Superior temporal gyrus (tissue), 1 donor: Measurements from ENCODE around the gene CDH26.

Experiments used
- DNase-seq: peaks from one replicate; pipeline ENCODE4 v3.0.0-alpha.2; 2016; ENCODE audit errors: extremely low spot score

The CDH26 gene

DNA sequence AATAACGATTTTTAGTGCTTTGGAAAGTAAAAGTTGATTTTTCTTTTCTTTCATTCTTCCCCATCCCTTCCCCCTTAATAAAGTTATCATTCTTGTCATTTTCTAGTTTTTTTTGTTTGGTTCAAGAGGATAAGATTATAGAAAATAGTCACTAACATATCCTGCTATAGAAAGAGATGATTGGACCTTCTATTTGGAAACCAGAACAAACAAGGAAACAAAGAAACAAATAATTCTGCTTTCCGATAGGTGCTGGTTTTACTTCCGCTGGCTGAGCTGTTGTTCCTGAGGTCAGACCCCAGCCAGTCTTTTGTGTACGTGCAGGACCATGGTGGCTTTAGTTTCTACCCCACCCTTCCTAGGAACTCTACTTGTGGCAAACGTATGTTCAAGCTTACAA lies at the start of gene CDH26:
Gene CDH26, plus strand, starts transcription at position 301 of the 400 bp plus-strand sequence. CDS start 304 bp downstream, outside the sequence.
- no peak for DNase-seq

DNA sequence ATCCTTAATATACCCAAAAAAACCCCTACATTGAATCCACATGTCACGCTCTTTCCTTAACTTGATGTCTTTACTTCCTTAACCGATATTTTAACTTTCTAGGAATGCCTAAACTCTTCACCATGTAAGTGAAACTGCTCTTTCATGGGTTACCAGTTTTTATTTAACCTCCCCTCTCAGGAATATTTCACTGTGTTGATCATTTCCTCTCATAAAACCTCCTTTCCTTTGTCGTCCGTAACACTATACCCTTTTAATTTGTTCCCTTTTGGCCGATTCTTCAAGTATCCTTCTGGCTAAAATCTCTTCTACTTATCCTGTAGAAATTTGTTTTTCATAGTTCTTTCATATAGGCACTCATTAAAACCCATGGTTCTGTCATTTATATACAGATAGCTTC lies 49.4 kb upstream of the CDH26 start:
- no peak for DNase-seq

DNA sequence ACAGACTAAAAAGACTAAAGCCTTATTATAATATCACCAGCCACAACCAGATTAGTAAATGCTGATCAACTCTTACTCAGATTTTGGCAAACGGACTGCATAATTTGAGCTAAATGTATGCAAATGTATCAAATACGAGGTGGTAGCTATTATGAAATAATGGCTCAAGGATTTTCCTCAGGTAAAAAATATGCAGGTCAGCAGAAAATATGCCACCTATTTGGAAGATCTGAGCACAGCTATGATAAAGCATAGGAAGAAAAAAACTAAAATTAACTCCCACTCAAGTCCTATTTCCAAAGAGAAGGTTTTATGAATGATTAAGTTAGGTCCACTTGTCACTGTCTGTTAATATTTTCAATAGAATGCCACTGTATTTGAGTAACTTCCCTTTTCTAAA lies 47.2 kb upstream of the CDH26 start:
- DNase-seq = no peak

DNA sequence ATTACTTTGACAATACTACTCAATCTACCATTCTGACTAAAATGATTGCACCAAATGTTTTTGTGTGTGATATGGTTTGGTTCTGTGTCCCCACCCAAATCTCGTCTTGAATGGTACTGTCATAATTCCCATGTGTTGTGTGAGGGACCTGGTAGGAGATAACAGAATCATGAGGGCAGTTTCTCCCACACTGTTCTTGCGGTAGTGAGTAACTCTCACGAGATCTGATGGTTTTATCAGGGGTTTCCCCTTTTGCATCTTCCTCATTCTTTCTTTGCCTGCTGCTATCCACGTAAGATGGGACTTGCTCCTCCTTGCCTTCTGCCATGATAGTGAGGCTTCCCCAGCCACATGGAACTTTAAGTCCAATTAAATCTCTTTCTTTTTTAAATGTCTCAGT lies 45.6 kb upstream of the CDH26 start:
- DNase-seq = no peak

DNA sequence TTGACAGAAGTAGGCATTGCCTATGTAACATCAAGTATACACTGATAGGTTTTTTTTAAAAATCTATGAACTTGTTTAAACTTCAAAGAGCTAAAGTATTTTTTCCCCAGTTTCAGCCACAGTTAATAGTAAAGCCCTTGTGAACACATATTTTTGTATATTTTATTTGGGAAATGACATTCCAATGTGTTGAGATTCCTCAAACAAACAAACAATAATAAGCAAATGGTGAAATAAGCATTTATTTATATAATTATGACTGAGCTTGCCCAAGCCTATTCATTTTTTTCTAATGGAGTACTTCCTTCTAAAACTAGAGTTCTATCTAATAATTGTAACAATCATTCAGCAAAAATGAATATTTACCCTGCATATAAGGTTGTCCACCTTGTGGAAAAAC lies 37.3 kb upstream of the CDH26 start:
- DNase-seq = no peak

DNA sequence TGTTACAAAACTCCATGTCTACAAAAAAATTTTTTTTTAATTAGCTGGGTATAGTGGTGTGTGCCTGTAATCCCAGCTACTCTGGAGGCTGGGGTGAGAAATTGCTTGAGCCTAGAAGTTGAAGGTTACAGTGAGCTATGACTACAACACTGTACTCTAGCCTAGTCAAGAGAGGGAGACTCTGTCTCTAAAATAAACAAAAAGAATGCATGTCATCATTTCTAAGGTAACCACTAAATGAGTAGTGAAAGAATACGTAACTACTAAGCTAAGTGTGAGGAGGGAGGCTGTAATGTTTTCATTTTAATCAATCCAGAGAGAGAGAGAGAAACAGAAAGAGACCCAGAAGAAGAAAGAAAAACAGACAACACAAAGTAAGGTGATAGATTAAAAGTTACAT lies 34.7 kb upstream of the CDH26 start:
- no peak for DNase-seq

DNA sequence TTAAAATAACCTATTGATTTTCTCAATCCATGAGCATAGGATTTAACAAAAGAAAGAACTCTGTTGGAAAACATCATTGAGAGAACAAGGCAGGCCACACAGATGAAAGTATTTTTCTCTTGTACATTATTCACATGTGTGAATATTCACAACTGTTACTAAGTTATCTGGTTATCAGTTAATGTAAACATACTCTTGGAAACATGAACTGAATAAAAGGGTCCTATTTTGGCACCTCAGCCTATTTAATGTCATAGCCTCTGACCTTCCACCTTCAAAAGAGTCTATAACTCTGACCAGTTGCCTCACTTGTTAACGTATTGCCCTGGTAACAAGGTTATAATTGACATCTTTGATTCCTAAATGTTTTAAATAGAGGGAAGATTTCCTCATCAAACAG lies 32.9 kb upstream of the CDH26 start:
- no peak for DNase-seq

DNA sequence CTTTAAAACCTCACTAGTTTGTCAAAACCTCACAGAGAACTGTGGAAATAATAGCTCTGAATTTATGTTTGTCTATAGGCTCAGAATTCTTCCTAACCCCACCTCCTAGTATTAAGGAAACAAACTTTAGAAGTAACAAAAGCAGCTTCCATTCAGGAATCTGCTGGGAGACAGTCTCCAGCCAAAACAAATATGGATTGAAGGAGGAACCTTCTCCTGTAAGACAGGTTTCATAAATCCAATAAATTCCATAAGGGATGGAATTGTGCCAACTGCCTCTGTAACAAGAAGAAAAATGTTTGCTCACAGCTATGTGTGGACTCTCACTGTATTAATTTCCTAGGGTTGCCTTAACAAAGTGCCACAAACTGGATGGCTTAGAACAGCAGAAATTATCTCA lies 32.3 kb upstream of the CDH26 start:
- no peak for DNase-seq

DNA sequence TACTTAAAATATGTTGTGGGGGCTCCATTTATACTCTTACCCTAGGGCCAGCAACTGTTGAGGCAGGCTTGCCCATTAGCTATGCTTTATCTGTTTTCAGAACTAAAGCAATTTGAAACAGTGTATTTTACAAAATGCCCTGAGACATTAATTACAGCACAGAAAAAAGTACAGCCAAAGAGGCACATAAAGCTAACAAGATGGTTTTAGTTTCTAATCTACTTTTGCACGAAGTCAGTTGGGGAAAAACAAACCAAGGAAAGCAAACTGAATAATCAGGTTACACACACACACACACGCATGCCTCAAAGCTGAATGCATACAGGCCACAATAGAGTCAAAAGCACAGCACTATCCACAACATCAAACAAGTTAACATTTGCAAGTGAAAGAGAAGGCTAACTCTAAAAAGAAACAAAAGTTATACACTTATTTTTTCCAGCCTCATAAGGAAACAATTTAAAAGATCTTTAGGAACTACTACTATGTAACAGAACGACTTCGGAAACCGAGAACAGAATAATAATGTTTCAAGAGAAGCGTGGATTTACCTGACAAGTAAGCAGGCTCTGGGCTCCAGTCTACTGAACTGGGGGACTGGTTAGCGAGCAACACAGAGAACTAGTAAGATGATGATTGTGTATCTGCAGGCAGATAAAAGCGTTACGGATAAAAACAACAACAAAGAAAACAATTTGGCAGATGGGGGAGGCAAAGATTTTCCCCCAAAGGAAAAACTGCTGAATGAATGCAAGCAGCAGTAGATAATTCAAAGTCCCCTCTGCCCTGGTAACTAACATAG lies 26.5 kb upstream of the CDH26 start:
- DNase-seq = no peak

DNA sequence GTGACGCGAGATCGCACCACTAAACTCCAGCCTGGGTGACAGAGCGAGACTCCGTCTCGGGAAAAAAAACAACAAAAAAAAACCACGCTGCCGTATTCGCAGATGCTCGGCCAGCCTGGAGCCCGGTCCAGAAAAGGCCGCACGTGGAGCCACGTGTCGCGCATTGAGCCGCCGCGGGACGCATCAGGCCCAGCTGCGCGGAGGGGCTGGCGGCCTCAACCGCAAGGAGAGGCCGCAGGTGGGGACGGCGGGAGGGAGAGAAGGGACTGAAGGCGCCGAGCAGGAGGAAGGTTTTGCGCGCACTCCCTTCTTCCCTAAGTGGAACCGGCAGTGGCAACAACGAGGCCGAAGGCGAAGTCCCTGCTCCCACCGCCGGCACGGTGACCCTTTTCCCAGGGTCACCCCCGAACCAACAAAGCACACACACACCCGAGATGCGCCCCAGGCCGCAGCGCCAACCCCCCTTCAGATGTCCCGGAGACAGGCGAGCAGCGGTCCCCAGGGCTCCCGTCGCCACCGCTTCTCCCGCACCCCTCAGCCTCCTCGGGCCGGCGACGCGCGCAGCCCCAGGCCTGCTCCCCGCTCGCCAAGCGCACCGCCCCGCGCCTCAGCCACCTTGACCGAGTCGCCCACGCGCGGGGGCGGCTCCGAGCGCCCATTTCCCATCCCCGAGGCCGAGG lies 25.5 kb upstream of the CDH26 start:
- DNase-seq = no peak

DNA sequence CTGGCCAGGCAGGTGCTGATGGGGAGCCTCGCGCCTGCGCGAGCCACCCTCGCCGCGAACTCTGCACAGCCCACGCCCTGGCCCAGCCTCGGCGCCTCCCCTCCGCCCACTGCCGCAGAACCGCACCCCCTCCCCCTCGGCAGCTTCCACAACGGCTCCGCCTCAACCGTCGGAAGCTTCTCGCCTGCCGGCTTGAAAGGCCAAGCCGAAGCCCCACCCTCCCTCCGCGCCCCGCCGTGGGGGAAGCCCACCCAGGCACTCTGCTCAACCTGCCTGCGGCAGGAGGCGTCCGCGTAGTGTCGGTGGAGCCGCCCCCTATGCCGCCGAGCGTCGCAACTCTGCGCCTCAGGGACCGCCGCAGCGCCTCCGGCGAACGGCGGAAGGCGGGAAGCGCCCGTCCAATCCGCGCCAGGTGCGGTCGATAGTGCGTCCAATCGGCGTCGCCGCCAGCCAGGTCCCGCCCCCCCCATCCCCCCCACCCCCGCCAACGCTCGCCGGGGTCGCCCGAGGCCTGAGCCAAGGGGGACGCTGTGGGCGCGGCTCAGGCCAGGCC lies 24.9 kb upstream of the CDH26 start, which contains the start of gene SYCP2:
Gene SYCP2, minus strand, starts transcription at position 342 of the 553 bp plus-strand sequence. CDS start 11,224 bp downstream, outside the sequence.
- no peak for DNase-seq

DNA sequence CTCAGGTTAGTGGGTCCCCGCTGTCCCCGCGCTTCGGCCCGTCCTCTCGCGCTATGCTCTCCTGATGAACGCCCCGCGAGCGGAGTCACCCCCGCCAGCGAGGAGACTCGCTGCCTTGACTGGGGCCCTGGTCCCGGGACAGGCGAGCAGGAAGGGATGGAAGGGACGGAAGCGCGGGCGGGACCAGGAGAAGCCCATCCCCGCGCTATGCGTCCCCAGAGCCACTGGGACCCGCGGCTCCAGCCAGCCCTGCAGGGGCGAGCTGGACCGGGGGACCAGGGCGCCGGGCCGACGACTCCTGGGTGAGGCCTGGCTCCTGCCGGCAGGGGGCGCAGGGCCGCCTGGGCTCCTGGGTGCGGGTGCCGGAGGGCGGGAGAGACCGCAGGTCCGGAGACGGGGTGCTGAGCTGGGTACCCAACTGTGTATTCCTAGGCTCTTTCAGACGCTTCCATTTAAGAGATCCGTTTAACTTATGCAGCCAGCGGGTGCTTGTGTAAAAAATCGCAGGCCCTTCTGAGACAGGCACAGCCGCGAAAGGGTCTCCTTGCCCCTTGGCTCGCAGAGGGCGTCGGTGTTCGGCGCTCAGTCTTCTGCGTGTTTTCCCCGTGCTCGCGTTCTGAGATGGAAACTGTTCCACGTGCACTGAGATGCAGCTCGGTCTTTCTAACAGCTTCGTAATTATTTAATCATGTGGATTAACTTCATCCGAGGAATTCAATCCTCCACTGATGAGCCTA lies 24.2 kb upstream of the CDH26 start:
- peak; percentile 86 for DNase-seq

DNA sequence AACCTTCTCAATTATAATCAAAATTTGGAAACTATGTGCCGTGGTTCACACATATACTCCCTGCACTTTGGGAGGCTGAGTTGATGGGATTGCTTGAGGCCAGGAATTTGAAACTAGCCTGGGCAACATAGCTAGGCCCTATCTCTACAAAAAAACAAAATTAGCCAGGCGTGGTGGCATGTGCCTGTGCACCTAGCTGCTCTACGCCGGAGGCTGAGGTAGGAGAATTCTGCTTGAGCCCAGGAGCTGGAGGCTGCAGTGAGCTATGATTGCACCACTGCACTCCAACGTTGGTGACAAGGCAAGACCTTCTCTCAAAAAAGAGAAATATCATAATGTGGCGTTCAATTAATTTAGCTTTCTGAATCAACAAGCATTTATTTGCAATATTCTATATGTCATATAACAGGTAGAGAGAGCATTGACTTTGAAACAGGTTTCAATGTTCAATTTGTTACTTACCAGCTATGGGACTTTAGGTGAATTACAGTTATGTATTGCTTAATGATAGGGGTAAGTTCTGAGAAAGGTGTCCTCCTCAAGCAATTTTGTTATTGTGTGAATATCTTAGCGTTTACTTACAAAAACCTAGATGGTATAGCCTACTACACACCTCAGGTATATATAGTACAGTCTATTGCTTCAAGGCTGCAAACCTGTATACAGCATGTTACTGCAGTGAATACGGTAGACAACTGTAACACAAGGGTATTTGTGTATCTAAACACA lies 22.6 kb upstream of the CDH26 start:
- no peak for DNase-seq

DNA sequence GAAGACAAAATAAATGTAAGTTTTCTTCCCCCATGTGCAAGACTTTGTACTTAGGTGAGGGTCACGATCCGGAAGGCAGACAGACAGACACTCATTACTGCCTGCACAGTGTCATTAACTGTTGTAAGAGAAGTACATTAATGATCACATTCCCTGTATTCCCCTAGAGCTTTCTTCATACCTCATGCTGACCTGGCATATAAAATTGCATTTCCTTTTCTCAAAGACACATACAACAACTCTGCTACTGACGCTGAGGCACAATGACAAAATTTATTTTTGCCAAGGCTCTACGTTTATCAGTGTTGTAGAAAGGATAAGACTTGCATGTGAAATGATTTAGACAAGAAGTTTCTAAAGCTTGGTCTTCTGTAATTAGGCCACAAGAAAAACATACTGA lies 21.8 kb upstream of the CDH26 start:
- DNase-seq = peak; percentile 43

DNA sequence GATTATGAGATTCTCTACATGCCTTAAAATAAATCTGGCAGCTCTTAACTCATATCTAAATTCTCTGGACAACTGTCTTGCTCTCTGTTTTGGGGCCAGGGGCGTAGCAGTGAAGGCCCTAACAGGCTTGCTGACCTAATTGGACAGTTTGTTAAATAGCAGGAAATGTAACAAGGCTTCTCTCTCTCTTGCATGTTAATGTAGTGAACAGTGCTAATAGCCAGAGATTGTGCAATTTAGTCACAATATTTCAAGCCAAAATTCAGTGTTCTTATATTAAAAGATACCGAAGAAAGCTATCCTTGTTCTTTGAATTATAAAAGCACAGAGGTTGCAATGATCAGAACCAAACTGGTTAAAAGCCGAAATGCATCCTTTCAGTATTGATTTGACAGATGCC lies 21.1 kb upstream of the CDH26 start:
- DNase-seq = no peak

DNA sequence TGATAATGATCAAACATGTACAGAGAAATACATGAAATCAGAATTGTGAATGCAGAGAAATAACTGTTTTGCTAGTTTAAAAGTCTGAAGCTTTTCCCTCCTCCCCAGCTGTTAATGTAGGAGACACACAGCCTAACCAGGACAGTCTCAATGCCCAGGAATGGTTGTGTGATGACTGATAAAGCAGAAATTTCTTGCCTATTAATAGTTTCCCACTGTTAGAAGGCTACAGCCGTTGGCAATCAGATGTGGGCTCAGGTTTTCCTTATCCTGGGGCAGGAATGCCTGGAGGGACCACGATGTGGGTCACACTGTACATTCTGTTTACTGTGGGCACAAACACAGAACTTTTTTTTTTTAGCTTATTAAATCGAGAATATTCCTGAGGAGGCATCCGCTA lies 20.0 kb upstream of the CDH26 start:
- no peak for DNase-seq

DNA sequence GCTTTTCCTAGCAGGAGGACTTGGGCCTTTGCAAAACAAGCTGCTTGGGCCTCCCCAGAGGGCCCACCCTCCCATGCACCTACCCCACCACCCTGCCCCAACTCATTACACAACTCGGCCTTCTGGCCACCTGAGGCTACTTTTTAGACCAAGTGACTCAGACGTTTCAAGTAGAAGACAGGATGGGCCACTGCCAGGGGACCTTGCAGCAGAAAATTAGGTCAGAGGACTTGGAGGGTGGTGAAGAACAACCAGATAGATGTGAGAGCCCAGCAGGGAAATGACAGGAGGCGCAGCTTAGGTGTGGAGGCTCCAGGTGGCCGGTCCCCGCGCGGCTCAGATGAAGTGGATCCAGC lies 19.5 kb upstream of the CDH26 start:
- no peak for DNase-seq

DNA sequence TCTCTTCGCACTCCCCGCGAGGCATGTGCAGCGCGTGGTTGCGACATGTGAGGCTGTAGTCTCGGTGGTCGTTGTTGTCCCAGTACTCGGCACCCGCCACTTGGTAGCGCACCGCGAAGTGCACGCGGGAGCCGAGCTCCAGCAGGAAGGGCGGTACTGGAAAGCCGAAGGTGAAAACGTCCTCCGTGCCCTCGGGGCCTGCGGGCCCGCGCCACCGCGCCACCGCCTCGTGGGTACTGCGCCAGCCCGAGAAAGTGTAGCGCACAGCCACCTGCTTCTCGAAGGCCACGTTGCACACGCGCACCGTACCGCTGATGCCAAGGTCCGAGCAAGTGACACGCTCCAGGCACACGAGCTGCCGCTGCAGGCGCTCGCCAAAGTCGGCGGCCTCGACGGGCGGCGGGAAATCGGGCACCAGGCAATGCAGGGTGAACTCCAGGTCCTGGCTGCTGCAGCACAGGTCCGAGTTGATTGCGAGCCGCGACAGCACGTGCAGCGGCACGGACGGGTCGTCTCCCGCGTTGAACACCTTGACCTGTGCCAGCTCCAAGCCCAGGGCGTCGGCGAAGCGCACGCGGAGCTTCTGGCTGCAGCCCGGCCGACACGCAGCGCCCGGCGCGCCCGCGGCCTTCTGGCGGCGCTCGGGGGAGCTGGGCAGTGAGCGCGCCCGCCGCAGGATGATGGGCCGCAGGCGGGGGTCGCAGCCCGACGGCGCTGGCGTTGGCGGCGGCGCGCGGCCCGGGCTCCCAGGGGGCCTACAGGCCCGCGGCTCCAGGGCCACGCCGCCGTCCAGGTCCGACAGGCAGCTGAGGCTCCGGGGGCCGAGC lies 19.0 kb upstream of the CDH26 start:
- no peak for DNase-seq

DNA sequence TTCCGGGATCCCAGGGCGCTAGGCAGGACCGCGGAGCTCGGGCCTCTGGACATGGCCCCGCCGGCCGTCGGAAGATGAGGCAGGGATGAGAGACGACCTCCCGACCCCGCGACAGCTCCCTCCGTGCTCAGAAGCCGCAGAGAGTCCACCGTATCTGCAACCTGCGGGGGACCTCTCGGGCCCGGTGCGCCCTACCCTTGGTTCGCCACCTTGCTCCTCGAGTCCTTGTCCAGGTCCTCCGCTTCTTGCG lies 18.4 kb upstream of the CDH26 start:
- DNase-seq = no peak

DNA sequence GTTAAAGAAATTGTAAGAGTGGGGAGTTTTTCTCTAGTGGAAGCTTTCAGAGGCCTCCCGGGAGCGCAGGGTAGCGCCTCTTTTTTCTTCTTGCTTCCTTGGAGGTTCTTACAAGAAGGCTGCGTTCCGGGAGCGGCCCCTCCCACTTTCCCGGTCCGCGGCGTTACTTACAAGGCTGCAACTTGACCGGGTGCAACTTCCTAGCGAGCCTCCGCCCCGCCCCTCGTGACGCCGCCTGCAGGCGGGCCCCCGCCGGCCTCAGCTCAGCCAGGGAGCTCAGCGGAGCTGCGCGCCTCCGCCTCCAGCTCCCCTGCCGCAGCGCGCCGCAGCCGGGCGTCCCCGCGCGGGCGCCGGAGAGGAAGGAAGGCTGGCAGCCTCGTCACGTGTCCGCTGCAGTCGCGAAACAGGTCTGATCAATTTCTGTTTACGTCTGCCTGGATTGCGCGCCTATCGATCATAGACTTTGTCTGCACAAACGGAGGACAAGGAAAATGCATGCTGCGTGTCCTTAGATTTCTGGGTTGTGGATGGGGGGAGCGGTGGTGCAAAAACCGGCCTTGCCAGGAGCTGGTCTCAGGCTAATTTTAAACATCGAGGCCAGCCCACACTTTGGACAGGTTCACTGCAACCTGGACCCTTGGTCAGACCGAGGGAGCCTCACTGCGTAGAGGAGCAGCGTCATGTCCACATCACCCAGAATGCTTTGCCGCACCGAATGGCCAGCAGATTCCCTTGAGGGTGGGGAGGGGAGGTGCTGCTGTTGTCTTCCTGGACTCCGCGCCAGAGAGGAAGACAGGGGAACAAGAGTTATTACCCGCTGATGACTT lies 17.9 kb upstream of the CDH26 start, which contains the start of the genes FAM217B and PPP1R3D:
Gene FAM217B, plus strand, starts transcription at position 261 of the 827 bp plus-strand sequence. CDS start 3,555 bp downstream, outside the sequence.
Gene PPP1R3D, minus strand, starts transcription at position 177 of the 827 bp plus-strand sequence. CDS start 374 bp downstream, outside the sequence.
- DNase-seq = peak; percentile 91
